Measurements from ENCODE around the gene PCDH19.
A peak's percentile ranks its signal among the peaks of the same experiment; 100 is the strongest.

Gene PCDH19

GRCh38 chrX:100410901-100411801 is 1.1 kb upstream of the PCDH19 start:
- DNase-seq (ENCODE audit: insufficient read length, low spot score) (no peak), FAIRE-seq (no peak)
- no peak for TF ChIP-seq POLR2A (IDR thresholded peaks at IDR 0.05; ENCODE audit: low read depth, low read length)

GRCh38 chrX:100408713-100409609 is 1.1 kb downstream of the PCDH19 start:
- FAIRE-seq: no peak
- DNase-seq (ENCODE audit: insufficient read length, low spot score): no peak
- TF ChIP-seq POLR2A (IDR thresholded peaks at IDR 0.05; ENCODE audit: low read depth, low read length): no peak

GRCh38 chrX:100407784-100408712 is 2.0 kb downstream of the PCDH19 start:
- TF ChIP-seq POLR2A (IDR thresholded peaks at IDR 0.05; ENCODE audit: low read depth, low read length): no peak
- FAIRE-seq: no peak
- DNase-seq (ENCODE audit: insufficient read length, low spot score): no peak

GRCh38 chrX:100407147-100407783 is 2.8 kb downstream of the PCDH19 start:
- TF ChIP-seq POLR2A (IDR thresholded peaks at IDR 0.05; ENCODE audit: low read depth, low read length): no peak
- DNase-seq (ENCODE audit: insufficient read length, low spot score) (no peak), FAIRE-seq (no peak)

GRCh38 chrX:100405424-100405823 is 4.6 kb downstream of the PCDH19 start:
- DNase-seq (ENCODE audit: insufficient read length, low spot score): no peak
- no peak for TF ChIP-seq POLR2A (IDR thresholded peaks at IDR 0.05; ENCODE audit: low read depth, low read length)
- FAIRE-seq: no peak

GRCh38 chrX:100404851-100405250 is 5.2 kb downstream of the PCDH19 start:
- TF ChIP-seq POLR2A (IDR thresholded peaks at IDR 0.05; ENCODE audit: low read depth, low read length): no peak
- no peak for DNase-seq (ENCODE audit: insufficient read length, low spot score)
- FAIRE-seq: no peak

- TF ChIP-seq POLR2A (IDR thresholded peaks at IDR 0.05; ENCODE audit: low read depth, low read length): no peak
- FAIRE-seq (no peak), DNase-seq (ENCODE audit: insufficient read length, low spot score) (no peak)
These were observed 14.3 kb downstream of the PCDH19 start for GRCh38 chrX:100395781-100396180.

- DNase-seq (ENCODE audit: insufficient read length, low spot score) (no peak), FAIRE-seq (no peak)
- TF ChIP-seq POLR2A (IDR thresholded peaks at IDR 0.05; ENCODE audit: low read depth, low read length): no peak
These were observed 28.5 kb downstream of the PCDH19 start for GRCh38 chrX:100381619-100382018.

- DNase-seq (ENCODE audit: insufficient read length, low spot score) (no peak), FAIRE-seq (peak; percentile 23)
- no peak for TF ChIP-seq POLR2A (IDR thresholded peaks at IDR 0.05; ENCODE audit: low read depth, low read length)
These were observed 30.6 kb downstream of the PCDH19 start for GRCh38 chrX:100379388-100379986.

- no peak for FAIRE-seq
- no peak for DNase-seq (ENCODE audit: insufficient read length, low spot score)
- TF ChIP-seq POLR2A (IDR thresholded peaks at IDR 0.05; ENCODE audit: low read depth, low read length): no peak
These were observed 32.2 kb downstream of the PCDH19 start for GRCh38 chrX:100377826-100378225.

GRCh38 chrX:100376576-100376975 is 33.5 kb downstream of the PCDH19 start:
- DNase-seq (ENCODE audit: insufficient read length, low spot score): no peak
- no peak for TF ChIP-seq POLR2A (IDR thresholded peaks at IDR 0.05; ENCODE audit: low read depth, low read length)
- FAIRE-seq: no peak

- no peak for TF ChIP-seq POLR2A (IDR thresholded peaks at IDR 0.05; ENCODE audit: low read depth, low read length)
- DNase-seq (ENCODE audit: insufficient read length, low spot score): no peak
- FAIRE-seq: no peak
These were observed 36.4 kb downstream of the PCDH19 start for GRCh38 chrX:100373673-100374072.

GRCh38 chrX:100368167-100368566 is 41.9 kb downstream of the PCDH19 start:
- FAIRE-seq (no peak), DNase-seq (ENCODE audit: insufficient read length, low spot score) (no peak)
- TF ChIP-seq POLR2A (IDR thresholded peaks at IDR 0.05; ENCODE audit: low read depth, low read length): no peak
